PC-3 (cell line): Measurements from ENCODE around the gene FMO2.

ENCODE experiments used
- EZH2 ChIP-seq: fragments of 300-600 bp; sonication (generic); IDR thresholded peaks from one replicate; pipeline ENCODE4 v1.6.1; 2017; ENCODE audit warnings: antibody characterized with exemption, mild to moderate bottlenecking, low read length; ENCODE audit not compliant: unreplicated experiment
- EZH2phosphoT487 ChIP-seq: fragments of 300-600 bp; sonication (generic); IDR thresholded peaks from 2 replicates; pipeline ENCODE4 v1.6.1; 2018; ENCODE audit warnings: mild to moderate bottlenecking, antibody characterized with exemption, low read length, borderline replicate concordance
- TF ChIP-seq, protein P1 (sequence below): fragments of 300-600 bp; sonication (generic); conservative IDR thresholded peaks from 2 replicates; pipeline ENCODE4 v1.5.1; 2017; ENCODE audit warnings: antibody characterized with exemption, low read depth, mild to moderate bottlenecking, low read length

- TF ChIP-seq, protein P1, sequence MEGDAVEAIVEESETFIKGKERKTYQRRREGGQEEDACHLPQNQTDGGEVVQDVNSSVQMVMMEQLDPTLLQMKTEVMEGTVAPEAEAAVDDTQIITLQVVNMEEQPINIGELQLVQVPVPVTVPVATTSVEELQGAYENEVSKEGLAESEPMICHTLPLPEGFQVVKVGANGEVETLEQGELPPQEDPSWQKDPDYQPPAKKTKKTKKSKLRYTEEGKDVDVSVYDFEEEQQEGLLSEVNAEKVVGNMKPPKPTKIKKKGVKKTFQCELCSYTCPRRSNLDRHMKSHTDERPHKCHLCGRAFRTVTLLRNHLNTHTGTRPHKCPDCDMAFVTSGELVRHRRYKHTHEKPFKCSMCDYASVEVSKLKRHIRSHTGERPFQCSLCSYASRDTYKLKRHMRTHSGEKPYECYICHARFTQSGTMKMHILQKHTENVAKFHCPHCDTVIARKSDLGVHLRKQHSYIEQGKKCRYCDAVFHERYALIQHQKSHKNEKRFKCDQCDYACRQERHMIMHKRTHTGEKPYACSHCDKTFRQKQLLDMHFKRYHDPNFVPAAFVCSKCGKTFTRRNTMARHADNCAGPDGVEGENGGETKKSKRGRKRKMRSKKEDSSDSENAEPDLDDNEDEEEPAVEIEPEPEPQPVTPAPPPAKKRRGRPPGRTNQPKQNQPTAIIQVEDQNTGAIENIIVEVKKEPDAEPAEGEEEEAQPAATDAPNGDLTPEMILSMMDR, result peak; percentile 55
- TF ChIP-seq EZH2 (no peak), EZH2phosphoT487 (no peak)
These were observed 28.7 kb downstream of the FMO2 start for GRCh38 chr1:171213559-171214454.
